ENCODE results near the gene MAPRE3.

- TF ChIP-seq CTCF (IDR thresholded peaks at IDR 0.05; ENCODE audit: low read depth, low read length) (no peak), EZH2phosphoT487 (IDR thresholded peaks at IDR 0.05; ENCODE audit: low read depth) (no peak)
These were observed 45.2 kb upstream of the MAPRE3 start for GRCh38 chr2:26925100-26925791.
